D721Med (cell line): ENCODE measurements around the gene CTR9.

Experiments used
- DNase-seq: peaks from one replicate; pipeline ENCODE4 v3.0.0; 2011; ENCODE audit warnings: low spot score; ENCODE audit not compliant: insufficient read length
- FAIRE-seq: peaks from 2 replicates; lab custom pipeline; 2011; peaks lifted over from hg19 to GRCh38; lab: Jason Lieb, UNC
- CTCF ChIP-seq: IDR thresholded peaks from 2 replicates; pipeline ENCODE4 v1.5.1; 2012; ENCODE audit warnings: mild to moderate bottlenecking, control low read depth; ENCODE audit not compliant: insufficient read depth; ENCODE audit errors: missing control alignments

CTR9 gene

DNA sequence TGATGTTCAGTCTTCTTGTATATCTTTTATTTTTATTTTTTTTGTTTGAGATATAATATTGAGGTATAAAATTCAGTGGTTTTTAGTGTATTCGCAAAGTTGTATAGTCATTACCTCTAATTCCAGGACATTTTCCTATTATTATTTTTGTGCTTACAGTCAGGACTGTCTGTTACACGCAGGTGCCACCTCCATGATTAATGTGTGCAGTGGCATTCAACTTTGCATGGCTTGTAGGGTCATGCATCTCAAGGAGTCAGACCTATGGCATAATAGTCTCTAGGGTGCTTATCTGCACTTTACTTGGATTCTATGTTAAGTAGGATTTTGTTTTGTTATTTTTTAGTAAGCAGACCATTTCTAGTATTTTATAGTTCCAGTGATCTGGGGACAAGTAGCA lies 1.0 kb downstream of the CTR9 start:
- DNase-seq (no peak), FAIRE-seq (no peak)
- no peak for TF ChIP-seq CTCF

GRCh38 chr11:10752486-10752885 lies 1.4 kb downstream of the CTR9 start:
- TF ChIP-seq CTCF, result no peak
- FAIRE-seq, result peak; percentile 48
- no peak for DNase-seq

- FAIRE-seq, result peak; percentile 72
- DNase-seq, result no peak
- TF ChIP-seq CTCF, result peak; percentile 44
Measured at GRCh38 chr11:10758957-10759356, 7.9 kb downstream of the CTR9 start.

DNA sequence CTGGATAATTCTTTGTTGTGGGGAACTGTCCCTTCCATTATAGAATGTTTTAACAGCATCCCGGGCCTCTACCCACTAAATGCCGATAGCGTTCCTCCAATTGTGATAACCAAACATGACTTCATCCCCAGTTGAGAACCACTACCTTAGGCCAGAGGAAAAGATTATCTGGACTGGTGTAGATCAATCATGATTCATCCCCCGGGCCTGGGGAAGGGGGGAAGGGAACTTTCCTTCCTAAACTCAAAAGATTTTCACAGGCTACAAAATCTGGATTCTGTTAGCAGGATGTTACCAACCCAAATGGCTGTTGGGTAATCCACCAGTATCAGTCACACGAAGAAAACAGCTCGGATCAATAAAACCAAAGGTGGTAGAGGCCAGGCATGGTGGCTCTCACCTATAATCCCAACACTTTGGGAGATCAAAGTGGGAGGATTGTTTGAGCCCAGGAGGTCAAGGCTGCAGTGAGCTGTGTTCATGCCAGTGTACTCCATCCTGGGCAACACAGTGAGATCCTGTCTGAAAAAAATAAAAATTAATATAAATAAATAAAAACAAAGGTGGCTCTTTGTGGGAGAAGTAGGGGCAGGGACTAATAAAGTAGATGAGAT lies 10.1 kb downstream of the CTR9 start:
- FAIRE-seq (no peak), DNase-seq (no peak)
- no peak for TF ChIP-seq CTCF

- TF ChIP-seq CTCF, result no peak
- no peak for FAIRE-seq
Measured at GRCh38 chr11:10762185-10762584, 11.1 kb downstream of the CTR9 start.

DNA sequence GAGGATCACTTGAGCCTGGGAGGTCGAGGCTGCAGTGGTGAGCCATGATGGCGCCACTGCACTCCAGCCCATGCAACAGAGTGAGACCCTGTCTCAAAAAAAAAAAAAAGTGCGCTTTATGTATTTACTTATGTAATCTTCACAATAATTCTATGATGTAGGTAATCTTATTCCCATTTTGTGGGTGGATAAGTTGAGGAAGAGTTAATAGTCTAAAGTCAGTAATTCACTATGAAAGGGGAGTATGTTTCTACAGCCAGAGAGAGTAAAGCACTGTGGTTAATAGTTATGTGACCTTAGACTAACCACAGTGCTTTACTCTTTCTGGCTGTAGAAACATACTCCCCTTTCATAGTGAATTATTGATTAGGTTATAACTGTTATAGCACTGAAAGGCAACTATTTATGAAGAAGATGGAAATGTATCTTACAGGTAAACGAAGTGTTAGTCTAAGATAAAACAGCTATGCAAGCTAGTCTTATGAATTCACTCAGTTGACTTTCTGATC lies 11.9 kb downstream of the CTR9 start:
- FAIRE-seq, result peak; percentile 21
- no peak for DNase-seq
- TF ChIP-seq CTCF, result no peak

More at GRCh38 chr11:10762185-10762584, 11.1 kb downstream of the CTR9 start:
- no peak for DNase-seq

- no peak for TF ChIP-seq CTCF
- DNase-seq, result no peak
- no peak for FAIRE-seq
Measured at GRCh38 chr11:10763766-10764165, 12.7 kb downstream of the CTR9 start.
